Measurements from ENCODE around the gene CNTNAP2.

The CNTNAP2 gene

GRCh38 chr7:146554556-146554955 lies 438.0 kb downstream of the CNTNAP2 start:
- DNase-seq (ENCODE audit: low read depth in 2 of 3, low spot score in 2 of 3): no peak

- no peak for DNase-seq (ENCODE audit: low read depth in 2 of 3, low spot score in 2 of 3)
Measured at GRCh38 chr7:146557971-146558469, 441.4 kb downstream of the CNTNAP2 start.

- DNase-seq (ENCODE audit: low read depth in 2 of 3, low spot score in 2 of 3): no peak
Measured at GRCh38 chr7:146565872-146566271, 449.3 kb downstream of the CNTNAP2 start.

GRCh38 chr7:146575903-146576302 lies 459.3 kb downstream of the CNTNAP2 start:
- DNase-seq (ENCODE audit: low read depth in 2 of 3, low spot score in 2 of 3): no peak

- DNase-seq (ENCODE audit: low read depth in 2 of 3, low spot score in 2 of 3): no peak
Measured at GRCh38 chr7:146591976-146592375, 475.4 kb downstream of the CNTNAP2 start.

- no peak for DNase-seq (ENCODE audit: low read depth in 2 of 3, low spot score in 2 of 3)
Measured at GRCh38 chr7:146606628-146607027, 490.0 kb downstream of the CNTNAP2 start.

GRCh38 chr7:146619641-146620040 lies 503.0 kb downstream of the CNTNAP2 start:
- no peak for DNase-seq (ENCODE audit: low read depth in 2 of 3, low spot score in 2 of 3)

- DNase-seq (ENCODE audit: low read depth in 2 of 3, low spot score in 2 of 3): no peak
Measured at GRCh38 chr7:146626912-146627311, 510.3 kb downstream of the CNTNAP2 start.

- no peak for DNase-seq (ENCODE audit: low read depth in 2 of 3, low spot score in 2 of 3)
Measured at GRCh38 chr7:146635205-146636032, 518.8 kb downstream of the CNTNAP2 start.

- no peak for DNase-seq (ENCODE audit: low read depth in 2 of 3, low spot score in 2 of 3)
Measured at GRCh38 chr7:146636033-146636356, 519.4 kb downstream of the CNTNAP2 start.

- DNase-seq (ENCODE audit: low read depth in 2 of 3, low spot score in 2 of 3): no peak
Measured at GRCh38 chr7:146636581-146636980, 520.0 kb downstream of the CNTNAP2 start.

- DNase-seq (ENCODE audit: low read depth in 2 of 3, low spot score in 2 of 3): no peak
Measured at GRCh38 chr7:146639291-146639690, 522.7 kb downstream of the CNTNAP2 start.

- DNase-seq (ENCODE audit: low read depth in 2 of 3, low spot score in 2 of 3): no peak
Measured at GRCh38 chr7:146641491-146641890, 524.9 kb downstream of the CNTNAP2 start.

- DNase-seq (ENCODE audit: low read depth in 2 of 3, low spot score in 2 of 3): no peak
Measured at GRCh38 chr7:146645383-146645976, 528.9 kb downstream of the CNTNAP2 start.

- DNase-seq (ENCODE audit: low read depth in 2 of 3, low spot score in 2 of 3): no peak
Measured at GRCh38 chr7:146647445-146647844, 530.8 kb downstream of the CNTNAP2 start.

GRCh38 chr7:146652176-146652575 lies 535.6 kb downstream of the CNTNAP2 start:
- DNase-seq (ENCODE audit: low read depth in 2 of 3, low spot score in 2 of 3): no peak

GRCh38 chr7:146654048-146654447 lies 537.4 kb downstream of the CNTNAP2 start:
- no peak for DNase-seq (ENCODE audit: low read depth in 2 of 3, low spot score in 2 of 3)

GRCh38 chr7:146655928-146656797 lies 539.6 kb downstream of the CNTNAP2 start:
- no peak for DNase-seq (ENCODE audit: low read depth in 2 of 3, low spot score in 2 of 3)

GRCh38 chr7:146656988-146657387 lies 540.4 kb downstream of the CNTNAP2 start:
- no peak for DNase-seq (ENCODE audit: low read depth in 2 of 3, low spot score in 2 of 3)

- no peak for DNase-seq (ENCODE audit: low read depth in 2 of 3, low spot score in 2 of 3)
Measured at GRCh38 chr7:146658604-146659003, 542.0 kb downstream of the CNTNAP2 start.

GRCh38 chr7:146659732-146660131 lies 543.1 kb downstream of the CNTNAP2 start:
- no peak for DNase-seq (ENCODE audit: low read depth in 2 of 3, low spot score in 2 of 3)

- DNase-seq (ENCODE audit: low read depth in 2 of 3, low spot score in 2 of 3): no peak
Measured at GRCh38 chr7:146660839-146661238, 544.2 kb downstream of the CNTNAP2 start.
